Caco-2 (cell line): ENCODE results near the gene IGFL4. TPM values are rescaled to one million over a fixed set of nuclear protein-coding genes. Genes with fewer than 3 reads are reported as not detected.

Experiments used
- BruUV-seq: library from RNA; stranded (reverse); fragments of 400-500 nt; replicated peaks from 2 replicates; lab custom pipeline; 2021; lab: Mats Ljungman, UMichigan
- CTCF ChIA-PET: fragments of 300-600 bp; sonication (Branson Sonifier 250); formaldehyde crosslinking; loops from one replicate; lab custom pipeline; 2022; ENCODE audit warnings: antibody characterized with exemption; lab: Charles Lee
- POLR2A ChIA-PET: fragments of 300-600 bp; sonication (Branson Sonifier 250); formaldehyde crosslinking; loops from one replicate; lab custom pipeline; 2022; ENCODE audit warnings: antibody characterized with exemption; lab: Charles Lee
- DNase-seq, 2 experiments: peaks; one replicate each; pipeline versions ENCODE4 v3.0.0 to v3.0.0-alpha.2; 2020 to 2022
- H3K27me3 ChIP-seq: replicated peaks from 2 replicates; pipeline ENCODE4 v1.6.0; 2011; ENCODE audit warnings: low read length; ENCODE audit not compliant: control insufficient read depth, insufficient read depth
- H3K36me3 ChIP-seq: 2 replicates; pipeline ENCODE4 v1.5.1; 2011; ENCODE audit warnings: low read length; ENCODE audit not compliant: control insufficient read depth, insufficient read depth
- H3K4me1 ChIP-seq: fragments of 250-450 bp; sonication (Bioruptor Pico); 2 replicates; pipeline ENCODE4 v1.5.1; 2020; ENCODE audit warnings: mild to moderate bottlenecking
- H3K4me3 ChIP-seq: 2 replicates; pipeline ENCODE4 v1.5.1; 2011; ENCODE audit warnings: low read depth, mild to moderate bottlenecking, control low read depth, low read length
- H3K9me3 ChIP-seq: fragments of 250-450 bp; sonication (Bioruptor Pico); 2 replicates; pipeline ENCODE4 v1.5.1; 2020; ENCODE audit warnings: mild to moderate bottlenecking, moderate library complexity
- H3K27ac Mint-ChIP-seq: one replicate; pipeline ENCODE4 v1.8.0; 2022; ENCODE audit warnings: mixed read lengths; ENCODE audit not compliant: unreplicated experiment
- H3K27me3 Mint-ChIP-seq: one replicate; pipeline ENCODE4 v1.8.0; 2022; ENCODE audit warnings: mixed read lengths; ENCODE audit not compliant: insufficient read depth, unreplicated experiment
- H3K36me3 Mint-ChIP-seq: one replicate; pipeline ENCODE4 v1.8.0; 2022; ENCODE audit warnings: mild to moderate bottlenecking, mixed read lengths; ENCODE audit not compliant: insufficient read depth, unreplicated experiment
- H3K4me1 Mint-ChIP-seq: one replicate; pipeline ENCODE4 v1.8.0; 2022; ENCODE audit warnings: low read depth, mixed read lengths; ENCODE audit not compliant: unreplicated experiment
- H3K4me3 Mint-ChIP-seq: one replicate; pipeline ENCODE4 v1.8.0; 2022; ENCODE audit warnings: mild to moderate bottlenecking, moderate library complexity, mixed read lengths; ENCODE audit not compliant: unreplicated experiment
- H3K9me3 Mint-ChIP-seq: one replicate; pipeline ENCODE4 v1.8.0; 2022; ENCODE audit warnings: mixed read lengths; ENCODE audit not compliant: unreplicated experiment
- intact Hi-C: fragments of 100-400 bp; cut with micrococcal nuclease; formaldehyde crosslinking; loops from one replicate; pipeline ENCODE4 v1.10.0; 2022; ENCODE audit not compliant: unreplicated experiment
- total RNA-seq: library from RNA; stranded (reverse); gene quantifications from 2 replicates; pipeline ENCODE4 v1.2.3, GENCODE V29; 2022
- TF ChIP-seq, protein P1 (sequence below), 2 experiments: fragments of 200-600 bp in 1 of 2; IDR thresholded peaks; 1 replicate in 1 of 2; 2 replicates in 1 of 2; pipeline versions ENCODE4 v1.5.1 to v1.8.0; 2011 to 2022; ENCODE audit warnings: antibody characterized with exemption in 1 of 2, control low read depth in 1 of 2, inconsistent platforms in 1 of 2, low read depth in 1 of 2, low read length in 1 of 2, mild to moderate bottlenecking in 1 of 2, moderate library complexity in 1 of 2; ENCODE audit not compliant: insufficient read depth in 1 of 2, severe bottlenecking in 1 of 2, unreplicated experiment in 1 of 2

Gene IGFL4
- total RNA-seq, 1 experiment from 2014 or later: 4.4 TPM

DNA sequence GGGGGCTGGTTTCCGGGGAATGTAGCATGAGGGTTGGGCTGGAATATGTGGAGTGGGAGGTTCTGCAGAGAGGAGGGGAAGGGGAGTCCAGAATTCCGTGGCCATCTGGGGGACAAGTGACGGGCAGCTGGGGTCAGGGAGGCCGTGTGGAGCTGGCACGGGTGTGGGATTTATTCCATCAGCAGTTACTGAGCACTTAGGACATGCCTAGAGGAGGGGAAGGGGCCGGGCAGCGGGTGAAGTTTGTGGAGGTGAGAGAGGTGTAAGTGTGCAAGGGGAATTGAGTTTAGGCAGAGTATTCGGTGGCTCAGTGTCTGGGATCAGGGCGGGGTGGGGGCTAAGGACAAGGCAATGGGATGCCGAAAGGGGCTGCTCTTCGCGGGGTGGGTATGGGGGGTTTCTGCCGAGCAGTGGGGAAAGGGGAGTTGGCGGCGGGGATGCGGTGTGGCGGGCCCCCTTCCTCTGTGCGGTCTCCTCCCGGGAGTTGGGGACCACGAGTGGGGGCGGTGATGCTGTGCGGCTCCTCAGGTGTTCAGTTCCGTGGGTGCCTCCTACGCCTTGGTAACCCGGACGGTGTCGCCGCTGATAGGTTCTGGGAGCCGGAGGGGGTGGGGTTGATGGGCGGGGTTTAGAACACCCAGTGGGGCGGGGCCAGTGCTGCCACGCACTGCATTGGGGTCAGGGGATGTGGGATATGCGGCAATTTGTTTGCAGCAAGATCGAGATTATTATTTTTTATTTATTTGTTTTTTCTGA lies 40.1 kb downstream of the IGFL4 start:
- Histone ChIP-seq H3K4me3 (no peak overlapping the region), H3K9me3 (no peaks in the 10 kb centered on the region), H3K4me1 (no peaks in the 10 kb centered on the region), H3K36me3 (no peaks in the 10 kb centered on the region), H3K27me3 (no peaks in the 10 kb centered on the region)
- Mint-ChIP-seq H3K4me3 (no peak overlapping the region), H3K27ac (peak overlapping the region; percentile 36), H3K4me1 (peaks cover 5% of the 10 kb centered on the region), H3K27me3 (no peaks in the 10 kb centered on the region), H3K36me3 (no peaks in the 10 kb centered on the region), H3K9me3 (no peaks in the 10 kb centered on the region)
- ChIA-PET POLR2A (no interaction called here), CTCF (no interaction called here)
- DNase-seq: no peak
- TF ChIP-seq, protein P1, sequence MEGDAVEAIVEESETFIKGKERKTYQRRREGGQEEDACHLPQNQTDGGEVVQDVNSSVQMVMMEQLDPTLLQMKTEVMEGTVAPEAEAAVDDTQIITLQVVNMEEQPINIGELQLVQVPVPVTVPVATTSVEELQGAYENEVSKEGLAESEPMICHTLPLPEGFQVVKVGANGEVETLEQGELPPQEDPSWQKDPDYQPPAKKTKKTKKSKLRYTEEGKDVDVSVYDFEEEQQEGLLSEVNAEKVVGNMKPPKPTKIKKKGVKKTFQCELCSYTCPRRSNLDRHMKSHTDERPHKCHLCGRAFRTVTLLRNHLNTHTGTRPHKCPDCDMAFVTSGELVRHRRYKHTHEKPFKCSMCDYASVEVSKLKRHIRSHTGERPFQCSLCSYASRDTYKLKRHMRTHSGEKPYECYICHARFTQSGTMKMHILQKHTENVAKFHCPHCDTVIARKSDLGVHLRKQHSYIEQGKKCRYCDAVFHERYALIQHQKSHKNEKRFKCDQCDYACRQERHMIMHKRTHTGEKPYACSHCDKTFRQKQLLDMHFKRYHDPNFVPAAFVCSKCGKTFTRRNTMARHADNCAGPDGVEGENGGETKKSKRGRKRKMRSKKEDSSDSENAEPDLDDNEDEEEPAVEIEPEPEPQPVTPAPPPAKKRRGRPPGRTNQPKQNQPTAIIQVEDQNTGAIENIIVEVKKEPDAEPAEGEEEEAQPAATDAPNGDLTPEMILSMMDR (IDR thresholded peaks at IDR 0.05; ENCODE audit: insufficient read depth in 1 of 2, low read depth in 1 of 2, low read length in 1 of 2, severe bottlenecking in 1 of 2, unreplicated experiment in 1 of 2): no peak
- no TSS peak for BruUV-seq
- intact Hi-C loops: no loop called here

DNA sequence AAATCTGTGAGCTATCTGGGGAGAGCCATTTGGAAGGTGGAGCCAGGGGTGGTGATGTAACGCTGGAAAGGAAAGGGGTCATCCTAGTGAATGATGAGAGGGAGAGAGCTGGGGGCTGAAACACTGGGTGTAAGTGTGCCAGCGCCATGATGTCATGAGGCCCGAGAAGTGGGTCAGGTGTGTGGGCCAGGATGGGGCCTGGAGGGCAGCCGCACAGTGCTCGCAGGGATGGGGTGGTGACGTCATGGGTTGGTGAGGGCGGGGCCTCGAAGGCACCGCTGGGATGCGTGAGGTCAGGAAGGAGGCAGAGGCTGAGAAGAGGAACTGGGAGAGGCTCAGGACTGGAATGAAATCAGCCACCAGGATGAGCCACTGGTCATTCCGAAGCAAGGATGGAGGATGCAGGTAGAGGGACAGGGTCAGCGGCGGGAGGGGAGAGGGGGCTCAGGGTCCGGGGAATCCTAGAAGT lies 41.1 kb downstream of the IGFL4 start:
- ChIA-PET CTCF (no interaction called here), POLR2A (no interaction called here)
- H3K4me3 Mint-ChIP-seq: no peak overlapping the region
- Histone ChIP-seq H3K9me3 (no peaks in the 10 kb centered on the region), H3K27me3 (no peaks in the 10 kb centered on the region), H3K36me3 (no peaks in the 10 kb centered on the region), H3K4me3 (no peak overlapping the region), H3K4me1 (no peaks in the 10 kb centered on the region)
- no peak for DNase-seq
- H3K36me3 Mint-ChIP-seq: no peaks in the 10 kb centered on the region
- BruUV-seq: no TSS peak
- peaks cover 5% of the 10 kb centered on the region for H3K4me1 Mint-ChIP-seq
- TF ChIP-seq, protein P1 (IDR thresholded peaks at IDR 0.05; ENCODE audit: insufficient read depth in 1 of 2, low read depth in 1 of 2, low read length in 1 of 2, severe bottlenecking in 1 of 2, unreplicated experiment in 1 of 2): no peak
- H3K27me3 Mint-ChIP-seq: no peaks in the 10 kb centered on the region
- intact Hi-C loops: loop anchor here (5.0 kb wide), 1 partner anchor 72 kb away; no protein-coding TSS in a partner anchor
- H3K27ac Mint-ChIP-seq: peak overlapping the region; percentile 36
- no peaks in the 10 kb centered on the region for H3K9me3 Mint-ChIP-seq

DNA sequence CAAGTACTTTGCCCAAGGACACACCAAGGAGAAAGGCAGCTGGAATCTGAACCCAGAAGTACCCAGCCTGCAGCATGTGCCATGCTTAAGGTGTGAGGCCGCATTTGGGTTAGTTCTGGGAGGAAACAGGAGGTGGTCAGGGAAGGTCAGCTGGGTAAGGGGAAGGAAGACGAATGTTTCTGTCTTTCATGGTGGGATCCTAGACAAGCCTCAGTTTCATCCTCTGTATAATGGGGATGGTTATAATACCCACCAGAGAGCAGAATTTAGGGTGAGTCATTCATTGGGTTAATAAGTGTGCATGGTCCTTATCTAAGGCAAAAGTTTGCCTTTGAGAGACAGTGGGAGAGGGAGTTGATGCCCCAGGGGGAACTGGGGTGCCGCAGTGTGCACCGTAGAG lies 42.0 kb downstream of the IGFL4 start:
- no peaks in the 10 kb centered on the region for H3K9me3 Mint-ChIP-seq
- intact Hi-C loops: loop anchor here (5.0 kb wide), 1 partner anchor 72 kb away; no protein-coding TSS in a partner anchor
- Histone ChIP-seq H3K4me1 (no peaks in the 10 kb centered on the region), H3K36me3 (no peaks in the 10 kb centered on the region), H3K27me3 (no peaks in the 10 kb centered on the region), H3K4me3 (no peak overlapping the region), H3K9me3 (no peaks in the 10 kb centered on the region)
- TF ChIP-seq, protein P1 (IDR thresholded peaks at IDR 0.05; ENCODE audit: insufficient read depth in 1 of 2, low read depth in 1 of 2, low read length in 1 of 2, severe bottlenecking in 1 of 2, unreplicated experiment in 1 of 2): no peak
- no TSS peak for BruUV-seq
- H3K27ac Mint-ChIP-seq: no peak overlapping the region
- H3K27me3 Mint-ChIP-seq: no peaks in the 10 kb centered on the region
- no peak for DNase-seq
- ChIA-PET CTCF (no interaction called here), POLR2A (no interaction called here)
- H3K4me3 Mint-ChIP-seq: no peak overlapping the region
- peaks cover 5% of the 10 kb centered on the region for H3K4me1 Mint-ChIP-seq
- H3K36me3 Mint-ChIP-seq: no peaks in the 10 kb centered on the region
